NT2/D1 (cell line): ENCODE data around the gene CCL4.

Experiments used
- SUZ12 ChIP-seq: IDR thresholded peaks from 2 replicates; pipeline ENCODE4 v1.6.1; 2011; ENCODE audit not compliant: insufficient read length, insufficient read depth; ENCODE audit errors: extremely low read depth
- YY1 ChIP-seq: IDR thresholded peaks from 2 replicates; pipeline ENCODE4 v1.6.1; 2011; ENCODE audit not compliant: insufficient read length, insufficient read depth
- ZNF274 ChIP-seq: IDR thresholded peaks from 2 replicates; pipeline ENCODE4 v1.6.1; 2011; ENCODE audit warnings: mild to moderate bottlenecking, low read depth, low read length

- TF ChIP-seq YY1 (no peak), ZNF274 (no peak), SUZ12 (no peak)
These were observed 39.2 kb downstream of the CCL4 start for GRCh38 chr17:36142806-36143205.
